Embryonic facial prominence (tissue), 1 donor: ENCODE measurements around the gene SERPINA12.
"Not testable (repeated sequence)": the region's sequence is repeated elsewhere in the genome, so short reads cannot be mapped to it uniquely, and the experiment has no call there.

ENCODE experiments used
- DNase-seq: peaks from one replicate; pipeline ENCODE4 v3.0.0-alpha.2; 2016; ENCODE audit errors: extremely low spot score

SERPINA12 gene

DNA sequence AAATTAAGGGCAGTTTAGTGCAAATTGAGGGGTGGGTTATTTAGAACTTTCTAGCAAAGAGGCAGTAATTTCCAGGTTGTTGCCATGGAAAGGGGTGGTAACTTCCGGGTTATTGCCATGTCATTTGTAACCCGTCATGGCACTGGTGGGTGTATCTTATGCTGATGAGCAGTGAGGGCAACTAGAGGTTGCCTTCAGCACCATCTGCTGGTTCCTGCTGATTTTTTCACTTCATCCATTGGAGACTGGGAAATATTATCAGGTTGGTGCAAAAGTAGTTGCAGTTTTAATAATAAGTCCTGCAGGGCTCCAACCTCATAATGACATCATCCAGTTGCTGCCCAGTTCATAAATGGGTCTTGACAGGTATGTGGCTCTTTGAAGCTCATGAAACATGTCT, 27.6 kb upstream of the SERPINA12 start:
- DNase-seq, result no peak

DNA sequence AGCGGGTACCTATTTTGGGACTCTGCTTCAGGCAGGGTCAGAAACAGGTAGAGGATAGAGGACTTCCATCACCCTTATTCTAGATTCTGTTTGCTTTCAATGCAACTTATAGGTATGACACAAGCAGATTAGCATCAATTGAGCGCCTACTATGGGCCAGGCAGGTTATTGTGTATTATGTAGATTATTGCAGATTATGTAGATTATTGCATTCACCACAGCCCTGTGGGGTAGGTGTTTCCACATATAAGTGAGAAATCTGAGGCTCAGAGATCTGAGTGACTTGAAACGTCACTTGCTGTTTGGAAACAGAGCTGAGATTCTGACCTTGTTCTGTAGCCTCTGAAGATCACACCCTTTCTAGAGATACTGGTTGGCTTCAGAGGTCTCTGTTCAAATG, 26.2 kb upstream of the SERPINA12 start:
- no peak for DNase-seq

DNA sequence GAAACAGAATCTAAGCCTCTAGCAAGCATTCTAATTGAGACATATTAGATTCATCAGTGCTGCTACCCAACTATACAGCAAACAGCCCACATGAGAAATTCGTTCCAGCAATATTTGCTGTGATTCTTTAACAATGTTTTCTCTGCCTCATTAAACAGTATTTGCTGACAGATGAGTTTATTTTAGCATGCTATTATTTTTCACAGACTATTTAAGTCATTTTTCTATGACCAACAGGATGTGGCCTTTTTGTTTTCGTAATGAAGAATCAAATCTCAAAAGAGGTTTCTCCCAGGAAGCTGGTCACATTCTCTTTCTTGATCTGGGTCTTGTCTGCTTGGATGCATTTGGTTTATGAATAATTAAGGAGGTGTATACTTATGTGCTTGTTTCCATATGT, 23.2 kb upstream of the SERPINA12 start:
- DNase-seq, result no peak

DNA sequence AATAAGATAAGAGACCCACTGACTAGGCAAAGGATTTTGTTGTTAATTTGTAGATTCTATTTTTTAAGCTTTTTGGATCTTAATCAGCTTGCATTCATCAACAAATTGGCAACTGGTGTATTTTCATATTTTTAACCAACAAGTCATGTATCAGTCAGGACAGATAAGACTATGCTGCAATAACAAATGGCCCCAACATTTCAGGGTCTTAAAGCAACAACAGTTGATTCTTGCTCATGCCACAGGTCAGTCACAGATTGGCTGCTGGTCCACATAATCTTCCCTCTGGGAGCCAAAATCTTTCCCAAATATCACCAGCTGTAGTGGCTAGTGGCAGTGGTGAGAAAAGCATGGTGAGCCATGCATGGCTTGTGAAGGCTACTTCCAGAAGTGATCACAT, 21.9 kb upstream of the SERPINA12 start:
- DNase-seq, result no peak

DNA sequence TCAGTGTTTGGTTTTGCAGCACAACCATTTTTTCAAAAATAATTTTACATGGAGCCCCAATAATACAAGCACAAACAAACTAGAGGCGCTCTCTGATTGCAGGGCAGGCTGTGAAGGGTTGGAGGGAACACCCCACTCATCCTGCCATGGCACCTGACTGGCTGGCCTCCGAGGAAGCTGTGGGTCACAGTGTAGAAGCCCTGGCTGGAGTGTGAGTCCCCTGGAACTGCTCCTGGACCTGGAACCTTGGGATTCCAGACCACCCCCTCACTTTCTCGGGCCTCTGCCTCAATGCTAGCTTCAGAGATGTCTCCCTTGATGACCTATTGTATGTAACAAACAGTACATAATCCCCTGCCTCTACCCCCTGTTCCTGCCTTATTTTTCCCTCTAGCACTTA, 14.8 kb upstream of the SERPINA12 start:
- no peak for DNase-seq

DNA sequence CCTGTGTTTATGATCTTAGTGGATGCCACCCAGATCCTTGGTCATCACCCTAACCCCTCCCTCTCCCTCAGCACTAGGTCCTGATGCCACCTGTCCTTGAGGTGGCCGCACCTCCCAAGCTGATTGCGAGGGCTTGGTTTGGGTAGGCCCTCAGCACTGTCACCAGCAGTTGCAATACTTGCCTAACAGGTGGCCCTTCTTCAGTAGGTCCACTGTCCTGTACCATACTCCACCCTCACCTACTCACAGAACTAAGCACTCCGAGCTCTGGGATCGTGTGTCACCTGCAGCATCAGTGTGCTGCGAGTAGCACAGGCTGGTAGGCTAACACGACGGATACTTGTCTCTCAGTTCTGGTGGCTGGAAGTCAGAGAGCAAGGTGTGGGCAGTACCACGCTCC, 14.0 kb upstream of the SERPINA12 start:
- no peak for DNase-seq

DNA sequence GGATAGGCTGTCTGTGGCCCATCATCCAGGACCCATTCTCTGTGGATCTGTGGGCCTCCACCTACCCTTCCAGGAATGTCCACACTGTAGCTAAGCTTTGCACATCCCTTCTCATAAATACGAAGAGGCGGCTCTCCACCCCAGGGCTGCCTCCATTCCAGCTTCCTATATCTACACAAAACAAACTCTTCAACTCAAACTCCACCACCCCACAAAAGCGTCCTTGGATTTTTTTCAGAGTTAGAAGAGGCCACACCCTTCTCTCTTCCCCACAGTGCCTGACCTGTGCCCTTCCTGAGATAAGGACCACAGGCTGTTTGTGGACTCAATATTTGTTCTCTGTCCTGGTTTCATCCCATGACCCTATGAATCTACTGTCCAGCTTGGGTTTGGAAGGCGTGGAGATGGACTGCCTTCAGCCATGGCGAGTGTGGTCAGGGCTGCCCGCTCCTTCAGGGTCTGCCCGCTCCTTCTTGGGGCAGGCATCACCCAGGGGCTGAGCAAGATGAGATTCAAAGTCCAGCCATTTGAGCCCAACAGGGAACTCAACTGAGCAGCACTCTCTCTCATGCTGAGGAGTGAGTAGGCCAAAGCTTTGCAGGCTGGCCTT, 13.0 kb upstream of the SERPINA12 start:
- no peak for DNase-seq

DNA sequence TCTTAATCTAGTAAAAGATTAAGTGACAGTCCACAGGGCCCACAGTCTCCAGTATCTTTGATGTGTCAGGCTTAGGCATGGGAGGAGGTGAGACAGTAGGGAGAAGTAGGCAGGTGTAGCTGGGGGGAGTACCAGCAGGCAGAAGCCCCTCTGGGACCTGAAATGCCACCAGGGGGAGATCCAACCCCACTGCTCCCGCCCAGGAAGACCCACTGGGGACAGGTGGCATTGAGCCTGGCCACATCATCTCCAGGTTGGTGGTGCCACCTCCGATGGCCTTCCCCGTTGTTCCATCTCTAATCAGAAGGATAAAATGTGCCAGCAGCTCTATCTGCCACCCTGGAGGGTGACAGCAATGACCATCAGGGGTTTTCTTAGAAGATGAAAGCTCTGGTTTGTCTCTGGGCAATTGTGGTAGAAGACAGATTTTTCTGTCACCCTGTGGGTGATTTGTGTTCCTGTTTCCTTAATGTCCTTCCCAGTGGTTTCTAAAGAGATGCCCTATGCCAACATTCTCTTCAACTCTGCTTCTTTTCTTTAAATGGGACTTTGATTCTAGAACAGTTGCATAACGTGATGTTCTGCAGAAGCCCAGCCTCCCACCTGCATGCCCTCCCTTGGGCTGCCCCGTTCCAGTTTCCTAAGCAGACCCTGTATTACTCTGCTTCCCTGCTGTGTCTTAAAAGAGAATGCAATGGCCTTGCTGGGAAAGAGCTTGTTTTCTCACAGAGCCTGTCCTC, 12.3 kb upstream of the SERPINA12 start:
- no peak for DNase-seq

DNA sequence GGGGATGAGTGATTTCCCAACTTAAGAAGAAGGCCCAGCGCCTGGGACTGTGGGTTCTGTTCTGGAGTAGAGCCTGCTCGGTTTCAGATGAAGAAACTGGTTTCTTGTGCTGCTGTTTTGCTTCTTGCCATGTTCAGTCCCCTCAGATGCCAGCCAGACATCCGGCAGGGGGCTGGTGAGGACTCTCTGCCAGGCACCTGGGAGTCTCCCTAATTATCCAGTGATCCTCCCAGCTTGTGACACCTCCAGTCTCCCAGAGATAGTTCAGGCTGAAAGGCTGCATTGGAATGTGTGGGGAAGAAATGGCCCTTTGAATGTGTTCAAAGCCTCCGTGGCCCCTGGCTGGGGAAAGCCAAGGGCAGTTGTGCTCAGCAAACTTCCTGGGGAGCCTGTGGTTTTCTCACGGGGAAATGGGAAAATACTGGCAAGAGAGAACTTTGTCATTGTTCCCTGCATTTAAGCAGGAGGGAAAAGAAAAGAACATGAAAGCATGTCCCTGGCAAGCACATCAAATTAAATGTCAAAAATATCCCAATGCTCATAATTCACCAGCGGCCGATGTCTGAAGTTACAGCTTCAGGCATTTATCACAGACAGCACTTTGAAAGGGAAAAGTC, 8.5 kb upstream of the SERPINA12 start:
- DNase-seq, result no peak

DNA sequence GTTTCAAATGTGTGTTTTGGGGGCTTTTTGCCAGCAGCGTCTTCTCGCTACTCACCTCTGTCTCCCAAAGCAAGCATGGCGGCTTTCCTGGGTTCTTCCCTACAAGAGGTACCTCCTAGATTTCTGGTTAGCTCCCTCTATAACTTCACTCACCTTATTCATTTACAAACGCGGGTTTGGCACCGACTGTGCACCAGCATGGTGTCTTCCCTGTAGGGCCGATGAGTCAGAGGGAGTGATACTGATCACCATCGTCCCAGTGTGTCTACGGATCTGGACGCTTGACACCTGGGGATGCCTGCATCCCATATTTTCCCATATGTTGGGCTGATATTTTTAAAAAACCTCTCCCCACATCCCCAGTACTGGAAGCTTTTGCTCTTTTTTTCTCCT, 8.0 kb upstream of the SERPINA12 start:
- DNase-seq, result no peak

DNA sequence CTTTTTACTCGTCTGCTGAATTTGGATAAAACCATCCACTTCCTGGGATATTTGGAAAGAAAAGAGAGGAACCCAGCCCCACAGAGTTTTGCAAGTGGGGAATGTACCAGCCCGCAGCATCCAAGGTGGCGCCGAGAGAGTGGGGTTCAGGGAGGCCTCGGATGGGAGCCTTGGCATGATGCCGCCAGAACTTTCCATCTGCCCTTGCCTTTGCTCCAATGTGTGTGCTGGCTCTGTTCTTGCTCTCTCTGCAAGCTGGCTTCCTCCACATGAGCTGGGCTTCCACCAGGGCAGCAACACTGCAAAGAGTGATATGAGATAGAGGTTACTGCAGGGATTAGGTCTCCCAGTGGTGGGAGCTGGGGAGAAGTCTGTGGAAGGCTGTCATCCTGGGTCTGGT, 6.6 kb upstream of the SERPINA12 start:
- no peak for DNase-seq

DNA sequence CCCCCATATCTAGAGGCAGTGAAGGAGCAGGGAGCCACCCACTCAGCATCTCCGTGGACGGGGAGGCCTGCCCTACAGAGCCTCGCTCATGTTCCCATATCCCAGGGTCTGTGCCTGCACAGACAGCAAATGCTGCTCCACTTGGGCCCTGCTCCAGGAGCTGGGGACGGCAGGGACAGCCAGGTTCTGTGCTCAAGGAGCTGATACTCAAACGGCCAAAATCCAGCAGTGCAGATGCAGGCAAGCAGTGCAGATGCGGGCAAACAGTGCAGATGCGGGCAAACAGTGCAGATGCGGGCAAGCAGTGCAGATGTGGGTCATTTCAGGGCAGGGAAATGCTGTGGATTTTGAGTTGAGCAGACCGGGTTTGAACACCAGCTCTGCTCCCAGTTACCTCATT, 6.2 kb upstream of the SERPINA12 start:
- DNase-seq, result no peak

DNA sequence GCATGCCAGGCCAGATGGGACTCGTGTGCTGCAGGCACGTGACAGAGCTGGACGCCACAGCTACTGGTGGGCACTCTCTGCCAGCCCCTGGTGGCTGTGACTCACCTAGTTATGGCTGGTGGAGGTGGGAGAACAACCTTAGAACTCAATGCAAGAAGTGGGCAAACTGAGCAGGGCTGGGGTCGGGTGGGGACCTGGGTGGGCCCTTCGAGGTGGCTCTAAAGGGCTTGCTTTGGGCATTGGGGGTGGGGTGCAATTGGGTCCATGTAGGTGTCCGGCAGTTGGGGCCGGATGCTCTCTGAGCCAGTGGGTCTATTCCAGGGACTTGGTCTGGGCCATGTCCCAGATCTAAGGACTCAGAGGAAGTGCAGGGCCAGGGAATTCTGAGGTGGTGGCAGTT, 5.1 kb upstream of the SERPINA12 start:
- no peak for DNase-seq

DNA sequence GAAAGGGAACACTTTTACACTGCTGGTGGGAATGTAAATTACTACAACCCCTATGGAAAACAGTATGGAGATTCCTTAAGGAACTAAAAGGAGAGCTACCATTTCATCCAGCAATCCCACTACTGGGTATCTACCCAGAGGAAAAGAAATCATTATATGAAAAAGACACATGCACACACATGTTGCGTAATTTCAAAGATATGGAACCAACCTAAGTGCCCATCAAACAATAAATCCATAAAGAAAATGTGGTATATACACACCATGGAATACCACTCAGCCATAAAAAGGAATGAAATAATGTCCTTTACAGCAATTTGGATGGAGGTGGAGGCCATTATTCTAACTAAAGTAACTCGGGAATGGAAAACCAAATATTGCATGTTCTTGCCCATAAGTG, 1.2 kb upstream of the SERPINA12 start:
- DNase-seq, result not testable (repeated sequence)

DNA sequence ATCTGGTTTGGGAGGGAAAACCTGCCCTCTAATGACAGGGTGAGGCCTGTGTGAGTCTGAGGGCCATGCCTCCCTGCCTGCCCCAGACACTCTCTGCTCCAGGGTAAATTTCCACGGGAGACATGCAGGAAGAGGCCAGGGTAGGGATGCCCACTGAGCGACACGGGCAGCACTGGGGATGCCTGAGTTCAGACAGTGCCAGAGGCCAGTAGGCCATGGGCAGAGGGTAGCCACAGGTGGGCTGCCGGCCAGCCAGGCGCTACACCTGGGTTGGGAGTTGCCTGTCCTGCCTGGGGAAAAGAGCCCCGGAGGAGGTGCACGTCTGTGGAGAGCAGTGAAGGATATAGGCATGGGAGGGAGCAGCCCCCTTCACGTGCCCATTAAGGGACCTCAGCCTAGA, 3.6 kb downstream of the SERPINA12 start:
- DNase-seq, result no peak

DNA sequence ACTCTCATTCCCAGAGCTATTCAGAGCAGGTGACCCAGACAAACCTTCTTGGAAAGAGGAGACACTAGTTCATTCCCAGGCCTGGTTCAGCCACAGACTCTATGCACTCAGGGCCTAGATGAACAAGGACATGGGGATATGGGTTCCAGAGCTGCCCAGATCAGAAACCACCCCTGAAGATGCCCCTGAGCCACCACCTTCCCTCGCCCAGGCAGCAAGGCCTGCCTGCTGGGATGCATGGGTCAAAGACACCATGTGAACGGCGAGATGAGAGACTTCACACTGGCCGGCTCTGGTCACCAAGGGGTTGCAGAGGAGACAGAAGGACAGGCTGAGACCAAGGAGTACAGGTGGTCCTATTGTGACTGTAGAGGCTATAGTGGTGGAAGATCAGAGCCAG, 4.1 kb downstream of the SERPINA12 start:
- no peak for DNase-seq

DNA sequence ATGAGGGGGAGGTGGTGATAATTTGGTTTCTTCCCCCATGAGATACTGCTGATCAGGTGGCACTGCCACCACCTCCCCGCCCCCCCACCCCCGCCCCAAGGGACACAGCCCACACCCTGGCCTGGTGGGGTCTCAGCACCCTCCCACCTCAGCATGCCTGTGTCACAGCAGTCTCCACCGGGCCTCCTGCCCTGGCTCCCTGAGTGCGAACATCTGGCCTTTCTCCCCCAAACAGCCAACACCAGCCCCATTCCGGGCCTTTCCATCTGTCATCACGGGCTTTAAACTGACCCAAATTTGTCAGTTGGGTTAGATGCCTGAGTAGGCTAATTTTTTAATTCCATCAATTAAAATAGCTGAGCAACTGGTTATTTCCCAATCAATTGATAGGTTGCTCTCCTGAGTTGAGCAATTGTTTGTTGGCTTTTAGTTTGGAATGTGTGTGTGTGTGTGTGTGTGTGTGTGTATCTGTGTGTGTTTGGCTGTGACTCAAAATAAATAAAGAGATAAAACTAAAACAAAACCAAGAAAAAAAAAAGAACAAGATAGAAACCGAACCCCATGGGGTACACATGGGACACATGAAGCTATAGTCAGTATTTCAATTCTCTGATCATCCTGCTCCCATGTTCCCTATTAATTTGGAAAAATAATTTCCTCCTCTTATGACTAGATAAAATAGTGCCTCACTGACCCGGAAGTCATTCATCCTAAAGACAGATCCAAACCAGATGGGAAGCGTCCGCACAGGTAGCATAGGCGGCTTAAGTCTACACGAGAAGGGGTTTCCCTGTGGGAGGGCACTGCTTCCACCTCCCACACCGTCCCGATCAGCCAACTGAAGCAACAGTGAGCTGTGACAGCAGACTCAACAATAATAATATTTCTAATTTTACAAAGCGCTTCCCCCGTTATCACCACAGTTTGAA, 7.4 kb downstream of the SERPINA12 start:
- no peak for DNase-seq

DNA sequence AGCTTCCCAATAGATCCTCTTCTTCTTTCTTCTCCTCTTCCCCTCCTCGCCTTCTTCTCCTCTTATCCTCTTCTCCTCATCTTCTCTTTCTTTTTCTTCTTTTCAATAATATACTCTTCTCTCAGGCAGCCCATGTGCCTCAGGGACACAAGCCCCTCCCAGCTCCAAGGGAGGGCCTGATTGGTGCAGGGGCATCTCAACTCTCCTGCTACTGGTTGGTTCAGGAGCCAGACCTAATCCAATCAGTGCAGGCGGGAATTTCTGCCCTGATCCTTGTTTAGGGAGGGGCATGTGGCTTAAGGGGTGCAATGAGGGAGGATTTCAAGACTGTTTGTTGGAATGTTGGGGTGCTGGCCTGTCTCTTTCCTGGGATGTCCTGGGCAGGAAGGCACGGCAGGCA, 9.0 kb downstream of the SERPINA12 start:
- DNase-seq, result no peak

DNA sequence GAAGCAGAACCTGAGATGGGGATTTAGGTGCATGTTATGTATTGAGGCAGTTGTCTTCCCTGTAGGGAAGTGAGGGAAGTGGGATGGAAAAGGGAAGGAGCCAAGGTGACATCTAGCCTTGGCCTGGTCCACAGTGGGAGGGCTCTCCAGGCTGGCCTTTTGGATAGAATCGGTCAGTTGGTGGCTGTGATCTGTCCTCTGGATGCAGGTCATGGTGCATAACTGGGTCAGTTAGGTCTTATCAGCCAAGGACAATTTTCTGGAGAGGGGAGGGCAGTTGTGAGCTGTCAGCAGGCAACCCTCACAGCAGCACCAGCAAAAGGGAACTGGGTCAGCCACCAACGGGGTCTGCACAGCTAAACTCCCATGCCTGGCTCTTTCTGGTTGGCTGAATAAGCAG, 9.6 kb downstream of the SERPINA12 start:
- no peak for DNase-seq

DNA sequence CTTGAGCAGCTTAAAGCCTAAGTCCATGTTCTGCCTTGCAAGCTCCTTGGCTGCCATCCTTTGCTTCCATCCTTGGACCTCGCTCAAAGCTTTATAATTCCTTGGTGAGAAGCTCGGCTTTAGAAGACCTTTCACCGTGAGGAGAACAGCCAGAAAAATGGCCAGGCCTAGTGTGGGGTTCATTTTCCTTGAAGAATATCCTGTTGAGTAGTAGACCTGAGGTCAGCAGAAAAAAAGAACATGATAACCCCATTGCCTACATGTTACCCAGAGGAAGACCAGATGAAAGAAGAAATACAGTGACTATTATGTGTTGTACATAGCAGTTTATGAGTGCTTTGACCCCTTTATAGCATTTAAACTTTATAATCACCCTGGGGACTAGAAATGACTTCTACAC, 11.1 kb downstream of the SERPINA12 start:
- no peak for DNase-seq

DNA sequence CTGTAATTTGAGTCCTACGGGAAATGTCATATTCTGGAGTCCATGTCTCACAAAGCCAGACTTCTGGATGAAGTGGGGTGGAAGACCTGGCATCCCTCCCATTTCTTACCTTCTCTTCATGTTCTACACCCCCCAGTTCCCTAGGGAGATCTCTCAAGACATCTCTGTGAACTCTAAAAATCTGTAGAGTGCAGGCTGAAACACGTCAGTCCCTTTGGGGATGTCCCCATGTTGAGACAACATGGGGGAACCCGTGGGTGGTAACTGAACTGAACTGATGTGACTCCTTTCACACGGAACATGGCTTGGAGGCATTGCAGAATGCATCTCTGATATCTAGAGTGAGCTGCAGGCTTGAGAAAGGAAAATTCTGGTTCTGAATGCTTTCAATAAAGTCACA, 15.2 kb downstream of the SERPINA12 start:
- DNase-seq, result no peak

DNA sequence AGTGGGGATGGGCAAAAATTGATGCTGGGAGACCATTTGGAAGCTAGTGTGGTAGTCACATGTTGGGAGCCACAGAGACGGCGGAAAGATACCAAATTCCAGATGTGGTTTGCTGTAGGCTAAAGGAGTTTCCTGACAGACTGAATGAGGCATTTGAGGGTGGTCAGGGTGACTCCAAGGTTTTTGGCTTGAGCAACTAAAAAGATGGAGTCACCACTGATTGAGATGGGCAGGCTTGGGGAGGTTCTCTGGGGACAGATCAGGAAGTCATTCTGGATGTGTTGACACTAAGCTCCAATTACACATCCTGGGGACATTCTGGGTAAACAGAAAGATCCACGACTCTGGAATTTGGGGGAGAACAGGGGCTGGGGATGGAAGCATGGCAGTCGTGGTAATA, 17.8 kb downstream of the SERPINA12 start:
- DNase-seq, result no peak
